Neural cell (in vitro differentiated cells): ENCODE measurements around the gene KCNQ2. TPM values are rescaled to one million over a fixed set of nuclear protein-coding genes. Genes with fewer than 3 reads are reported as not detected.

Source experiments
- H2AFZ ChIP-seq: fragments of 200-600, 300-800 bp; sonication (generic), shearing (Covaris generic); 2 replicates; pipeline ENCODE4 v1.6.0; 2014; ENCODE audit warnings: low read depth, mild to moderate bottlenecking, antibody characterized with exemption, low read length, moderate library complexity
- H3F3A ChIP-seq: fragments of 200-600 bp; shearing (Covaris generic); 2 replicates; pipeline ENCODE4 v1.6.1; 2016; ENCODE audit warnings: mild to moderate bottlenecking, moderate library complexity, mixed read lengths, antibody characterized with exemption, low read length; ENCODE audit not compliant: insufficient read depth, poor library complexity, severe bottlenecking
- H3K27ac ChIP-seq: fragments of 200-600, 300-800 bp; sonication (generic), shearing (Covaris generic); 2 replicates; pipeline ENCODE4 v1.5.1; 2014; ENCODE audit warnings: mild to moderate bottlenecking, low read length, moderate library complexity
- H3K27me3 ChIP-seq: fragments of 300-800, 200-600 bp; sonication (generic), shearing (Covaris generic); 2 replicates; pipeline ENCODE4 v1.6.0; 2014; ENCODE audit warnings: mild to moderate bottlenecking, low read depth, low read length, moderate library complexity; ENCODE audit not compliant: insufficient read depth
- H3K36me3 ChIP-seq: fragments of 300-800, 200-600 bp; sonication (generic), shearing (Covaris generic); 2 replicates; pipeline ENCODE4 v1.5.1; 2014; ENCODE audit warnings: mild to moderate bottlenecking, antibody characterized with exemption, low read length, moderate library complexity; ENCODE audit not compliant: insufficient read depth
- H3K4me2 ChIP-seq: fragments of 300-800, 200-600 bp; sonication (generic), shearing (Covaris generic); 2 replicates; pipeline ENCODE4 v1.6.0; 2014; ENCODE audit warnings: mild to moderate bottlenecking, low read length
- H3K4me3 ChIP-seq: fragments of 300-800, 200-600 bp; sonication (generic), shearing (Covaris generic); 2 replicates; pipeline ENCODE4 v1.5.1; 2014; ENCODE audit warnings: mild to moderate bottlenecking, low read length, moderate library complexity
- H3K79me2 ChIP-seq: fragments of 200-600 bp; shearing (Covaris generic); replicated peaks from 2 replicates; pipeline ENCODE4 v1.6.0; 2014; ENCODE audit warnings: mild to moderate bottlenecking, low read length, moderate library complexity; ENCODE audit not compliant: insufficient read depth
- H3K9ac ChIP-seq: fragments of 300-800, 200-600 bp; sonication (generic), shearing (Covaris generic); 2 replicates; pipeline ENCODE4 v1.6.1; 2016; ENCODE audit warnings: mild to moderate bottlenecking, low read length, mixed read lengths
- H3K9me2 ChIP-seq: fragments of 200-600 bp; shearing (Covaris generic); 2 replicates; pipeline ENCODE4 v1.6.1; 2016; ENCODE audit warnings: mild to moderate bottlenecking, low read length, mixed read lengths; ENCODE audit not compliant: insufficient read depth
- H3K9me3 ChIP-seq: fragments of 200-600, 300-800 bp; sonication (generic), shearing (Covaris generic); 2 replicates; pipeline ENCODE4 v1.6.1; 2016; ENCODE audit warnings: mild to moderate bottlenecking, mixed run types, low read length, moderate library complexity, mixed read lengths
- H4K20me1 ChIP-seq: fragments of 200-600 bp; shearing (Covaris generic); 2 replicates; pipeline ENCODE4 v1.6.1; 2016; ENCODE audit warnings: mild to moderate bottlenecking, mixed run types; ENCODE audit not compliant: insufficient read depth
- CTCF ChIP-seq: fragments of 450-650 bp; IDR thresholded peaks from 2 replicates; pipeline ENCODE4 v1.5.1; 2014; ENCODE audit warnings: antibody characterized with exemption, mild to moderate bottlenecking, moderate library complexity; ENCODE audit not compliant: poor library complexity, severe bottlenecking
- EP300 ChIP-seq: fragments of 450-650 bp; conservative IDR thresholded peaks from 2 replicates; pipeline ENCODE4 v1.6.1; 2014; ENCODE audit warnings: antibody characterized with exemption, mild to moderate bottlenecking, moderate library complexity; ENCODE audit not compliant: poor library complexity, severe bottlenecking
- EZH2 ChIP-seq: fragments of 200-600, 300-800 bp; shearing (Covaris generic), sonication (generic); IDR thresholded peaks from 2 replicates; pipeline ENCODE4 v1.6.1; 2014; ENCODE audit warnings: antibody characterized with exemption, low read length, borderline replicate concordance, mild to moderate bottlenecking; ENCODE audit not compliant: insufficient read depth, poor library complexity, severe bottlenecking
- MXI1 ChIP-seq: fragments of 450-650 bp; conservative IDR thresholded peaks from 2 replicates; pipeline ENCODE4 v1.6.1; 2014; ENCODE audit warnings: antibody characterized with exemption, mild to moderate bottlenecking; ENCODE audit not compliant: poor library complexity, severe bottlenecking
- POLR2AphosphoS5 ChIP-seq: IDR thresholded peaks from 2 replicates; pipeline ENCODE4 v1.6.1; 2012
- RAD21 ChIP-seq: fragments of 450-650 bp; conservative IDR thresholded peaks from 2 replicates; pipeline ENCODE4 v1.6.1; 2014; ENCODE audit warnings: antibody characterized with exemption, mild to moderate bottlenecking, moderate library complexity
- REST ChIP-seq: IDR thresholded peaks from 2 replicates; pipeline ENCODE4 v1.6.1; 2012; ENCODE audit warnings: borderline replicate concordance
- SMC3 ChIP-seq: fragments of 450-650 bp; conservative IDR thresholded peaks from 2 replicates; pipeline ENCODE4 v1.6.1; 2014; ENCODE audit warnings: antibody characterized with exemption, mild to moderate bottlenecking, moderate library complexity; ENCODE audit not compliant: poor library complexity
- TAF1 ChIP-seq: IDR thresholded peaks from 2 replicates; pipeline ENCODE4 v1.6.1; 2012; ENCODE audit warnings: low read depth
- polyA plus RNA-seq: library from polyadenylated mRNA; depleted of rRNA; stranded (reverse); fragments of >200 nt; gene quantifications from 2 replicates; pipeline ENCODE4 v1.2.3, GENCODE V29; 2014

KCNQ2 gene
- polyA plus RNA-seq, 1 donor from 2014 or later, result 84.7 TPM

- Histone ChIP-seq H3K79me2 (no peaks in the 10 kb centered on the region), H3K27me3 (no peaks in the 10 kb centered on the region), H3K36me3 (no peaks in the 10 kb centered on the region), H3K9me2 (no peaks in the 10 kb centered on the region), H4K20me1 (no peaks in the 10 kb centered on the region), H3K27ac (no peak overlapping the region), H2AFZ (no peak overlapping the region), H3K4me2 (no peak overlapping the region), H3K9me3 (peaks cover 3% of the 10 kb centered on the region), H3K9ac (no peak overlapping the region), H3K4me3 (no peak overlapping the region), H3F3A (no peaks in the 10 kb centered on the region)
- TF ChIP-seq MXI1 (no peak), SMC3 (no peak), CTCF (no peak), EP300 (no peak), EZH2 (no peak), POLR2AphosphoS5 (no peak), TAF1 (no peak)
These were observed 79.7 kb downstream of the KCNQ2 start for GRCh38 chr20:63392465-63393365.

GRCh38 chr20:63387917-63388316, 84.5 kb downstream of the KCNQ2 start:
- H3K9ac ChIP-seq, result no peak overlapping the region

More at GRCh38 chr20:63387917-63388316, 84.5 kb downstream of the KCNQ2 start:
- TF ChIP-seq SMC3 (no peak), REST (no peak), EP300 (no peak), EZH2 (no peak), RAD21 (no peak), CTCF (no peak), MXI1 (no peak), POLR2AphosphoS5 (no peak), TAF1 (no peak)
- Histone ChIP-seq H3K4me3 (no peak overlapping the region), H3K27ac (no peak overlapping the region), H3K9me2 (no peaks in the 10 kb centered on the region), H2AFZ (no peak overlapping the region), H3F3A (no peaks in the 10 kb centered on the region), H3K27me3 (no peaks in the 10 kb centered on the region), H3K9me3 (peaks cover 3% of the 10 kb centered on the region), H3K4me2 (no peak overlapping the region), H3K79me2 (no peaks in the 10 kb centered on the region), H4K20me1 (no peaks in the 10 kb centered on the region), H3K36me3 (no peaks in the 10 kb centered on the region)
